HepG2 (cell line): ENCODE measurements around the gene RPL27A. TPM values are rescaled to one million over a fixed set of nuclear protein-coding genes. Genes with fewer than 3 reads are reported as not detected.
A peak's percentile ranks its signal among the peaks of the same experiment; 100 is the strongest.

ENCODE experiments used
- ADNP ChIP-seq: sonication (generic); formaldehyde crosslinking; IDR thresholded peaks from 2 replicates; pipeline ENCODE4 v1.4.0; 2020; ENCODE audit warnings: missing genetic modification reagents
- AFF4 ChIP-seq: sonication (generic); formaldehyde crosslinking; IDR thresholded peaks from 2 replicates; pipeline ENCODE4 v1.4.0; 2020; ENCODE audit warnings: missing genetic modification reagents
- ATF7 ChIP-seq, 2 experiments: fragments of 450-650 bp in 1 of 2; sonication (generic) in 1 of 2; formaldehyde crosslinking in 1 of 2; IDR thresholded peaks; 2 replicates each; pipeline versions ENCODE4 v1.4.0 to v1.6.1; 2016 to 2020; ENCODE audit warnings: antibody characterized with exemption in 1 of 2, mild to moderate bottlenecking in 1 of 2, missing genetic modification reagents in 1 of 2
- ISX ChIP-seq: sonication (generic); formaldehyde crosslinking; conservative IDR thresholded peaks from 2 replicates; pipeline ENCODE4 v1.5.0; 2020; ENCODE audit warnings: missing genetic modification reagents
- KDM6A ChIP-seq: IDR thresholded peaks from 2 replicates; pipeline ENCODE4 v1.6.1; 2016; ENCODE audit warnings: low read depth
- MYPOP ChIP-seq: sonication (generic); formaldehyde crosslinking; IDR thresholded peaks from 2 replicates; pipeline ENCODE4 v1.8.1; 2023; ENCODE audit warnings: mild to moderate bottlenecking, moderate library complexity, missing genetic modification reagents
- TBX3 ChIP-seq: fragments of 450-650 bp; IDR thresholded peaks from 2 replicates; pipeline ENCODE4 v1.6.1; 2017; ENCODE audit warnings: antibody characterized with exemption, mild to moderate bottlenecking, inconsistent platforms, borderline replicate concordance
- ZBTB46 ChIP-seq: sonication (generic); formaldehyde crosslinking; IDR thresholded peaks from 2 replicates; pipeline ENCODE4 v1.4.0; 2020; ENCODE audit warnings: mild to moderate bottlenecking, missing genetic modification reagents, borderline replicate concordance
- ZNF180 ChIP-seq: sonication (generic); formaldehyde crosslinking; IDR thresholded peaks from 2 replicates; pipeline ENCODE4 v1.4.0; 2020; ENCODE audit warnings: low read depth, missing genetic modification reagents, borderline replicate concordance
- ZNF430 ChIP-seq: sonication (generic); formaldehyde crosslinking; IDR thresholded peaks from 2 replicates; pipeline ENCODE4 v1.9.0; 2021; ENCODE audit warnings: mild to moderate bottlenecking, missing genetic modification reagents
- ZNF510 ChIP-seq: sonication (generic); formaldehyde crosslinking; IDR thresholded peaks from 2 replicates; pipeline ENCODE4 v1.4.0; 2020; ENCODE audit warnings: low read depth, mild to moderate bottlenecking, missing genetic modification reagents
- ZNF615 ChIP-seq: sonication (generic); formaldehyde crosslinking; IDR thresholded peaks from 2 replicates; pipeline ENCODE4 v1.5.0; 2020; ENCODE audit warnings: mild to moderate bottlenecking, missing genetic modification reagents, borderline replicate concordance
- ZNF644 ChIP-seq: IDR thresholded peaks from 2 replicates; pipeline ENCODE4 v1.6.1; 2016; ENCODE audit warnings: low read depth
- ZNF687 ChIP-seq: sonication (generic); formaldehyde crosslinking; IDR thresholded peaks from 2 replicates; pipeline ENCODE4 v1.5.1; 2020; ENCODE audit warnings: mild to moderate bottlenecking, missing genetic modification reagents, moderate library complexity
- ZNF773 ChIP-seq: sonication (generic); formaldehyde crosslinking; IDR thresholded peaks from 2 replicates; pipeline ENCODE4 v1.4.0; 2020; ENCODE audit warnings: missing genetic modification reagents, borderline replicate concordance
- ZNF792 ChIP-seq: IDR thresholded peaks from 2 replicates; pipeline ENCODE4 v1.6.1; 2016
- ZNF839 ChIP-seq: sonication (generic); formaldehyde crosslinking; IDR thresholded peaks from 2 replicates; pipeline ENCODE4 v1.4.0; 2020; ENCODE audit warnings: missing genetic modification reagents, mild to moderate bottlenecking, borderline replicate concordance
- ZSCAN31 ChIP-seq: sonication (generic); formaldehyde crosslinking; IDR thresholded peaks from 2 replicates; pipeline ENCODE4 v1.5.0; 2020; ENCODE audit warnings: low read depth, mild to moderate bottlenecking, missing genetic modification reagents
- polyA plus RNA-seq, 8 experiments: library from polyadenylated mRNA; depleted of rRNA in 3 of 8; stranded (reverse) in 7 of 8; unstranded in 1 of 8; fragments of >200 nt; fragmentation: Illumina TruSeq in 4 of 8; extraction: Trizol in 4 of 8; gene quantifications; 2 replicates each; pipeline versions ENCODE4 v1.2.1 to v1.2.3, GENCODE V29; 2011 to 2016; ENCODE audit warnings: low read depth in 4 of 8, missing spikeins in 1 of 8, mixed read lengths in 1 of 8; ENCODE audit not compliant: insufficient read depth in 1 of 8
- total RNA-seq, 5 experiments: library from RNA; depleted of rRNA; stranded (reverse); fragments of >200 nt; fragmentation: Illumina TruSeq; extraction: Trizol; gene quantifications; 2 replicates each; pipeline ENCODE4 v1.2.3, GENCODE V29; 2016; ENCODE audit warnings: low read depth in 1 of 5

The RPL27A gene
- total and polyA plus RNA-seq, 2 of the 13 experiments (the other 11 are each of a cell fraction or from before 2014, with no cell fraction given) = 1,531 to 2,153 TPM

GRCh38 chr11:8682303-8683114 lies at the start of gene RPL27A, which contains the start of gene TRIM66 (continued):
- peak; percentile 88 for TF ChIP-seq ZNF687 (CRISPR knock-in tag)
- TF ChIP-seq ZNF792 (CRISPR knock-in tag) = no peak
- peak; percentile 82; the same call in 1 of the 2 replicates for TF ChIP-seq ZNF430
- TF ChIP-seq AFF4 (CRISPR knock-in tag) = no peak; the same call in 1 of the 2 replicates
- TF ChIP-seq ZNF615 (CRISPR knock-in tag) = 0 out of 2 replicates have a peak, but pooled peaks have one; percentile 16
- no peak for TF ChIP-seq ZNF180 (CRISPR knock-in tag)
- TF ChIP-seq KDM6A = no peak
- no peak for TF ChIP-seq ZNF510
- no peak for TF ChIP-seq ISX (CRISPR knock-in tag)
- no peak for TF ChIP-seq TBX3
- no peak for TF ChIP-seq ZNF839 (CRISPR knock-in tag)
- peak; percentile 67; the same call in 1 of the 2 replicates for TF ChIP-seq MYPOP (CRISPR knock-in tag)
- TF ChIP-seq ADNP (CRISPR knock-in tag) = no peak
- TF ChIP-seq ZNF644 (CRISPR knock-in tag) = no peak
- no peak for TF ChIP-seq ZBTB46 (CRISPR knock-in tag)
- TF ChIP-seq ZNF773 = peak; percentile 11; the same call in 1 of the 2 replicates
- no peak for TF ChIP-seq ATF7 (IDR thresholded peaks at IDR 0.05)
- TF ChIP-seq ATF7 (CRISPR knock-in tag; IDR thresholded peaks at IDR 0.05) = no peak
- TF ChIP-seq ZSCAN31 (CRISPR knock-in tag) = peak; percentile 87
